Epidermal melanocyte (primary cell): ENCODE data around the gene FBXO27.
"Not testable (repeated sequence)": the region's sequence is repeated elsewhere in the genome, so short reads cannot be mapped to it uniquely, and the experiment has no call there.

Experiments used
- DNase-seq: peaks from one replicate; pipeline ENCODE4 v3.0.0; 2011; ENCODE audit warnings: low spot score; ENCODE audit not compliant: insufficient read length

FBXO27 gene

GRCh38 chr19:38988627-38989026 is 43.7 kb downstream of the FBXO27 start:
- not testable (repeated sequence) for DNase-seq

- DNase-seq: not testable (repeated sequence)
Observed at GRCh38 chr19:38987745-38988144, 44.6 kb downstream of the FBXO27 start.

GRCh38 chr19:38985262-38985661 is 47.1 kb downstream of the FBXO27 start:
- DNase-seq: no peak

- DNase-seq: no peak
Observed at GRCh38 chr19:38980583-38981374, 51.6 kb downstream of the FBXO27 start.

GRCh38 chr19:38979812-38980211 is 52.5 kb downstream of the FBXO27 start:
- DNase-seq: no peak

- DNase-seq: no peak
Observed at GRCh38 chr19:38978326-38978689, 54.0 kb downstream of the FBXO27 start.

- DNase-seq: no peak
Observed at GRCh38 chr19:38977445-38978325, 54.7 kb downstream of the FBXO27 start.

GRCh38 chr19:38975861-38976271 is 56.5 kb downstream of the FBXO27 start:
- DNase-seq: no peak

- DNase-seq: no peak
Observed at GRCh38 chr19:38975214-38975860, 57.0 kb downstream of the FBXO27 start, which contains the start of gene FBXO17. TSS of gene FBXO17 (minus strand) at chr19:38975742. CDS start at chr19:38950319, 25,423 bp downstream.

- DNase-seq: no peak
Observed at GRCh38 chr19:38974624-38975213, 57.6 kb downstream of the FBXO27 start.
